Neural progenitor cell (in vitro differentiated cells): ENCODE data around the gene UGGT2.

Experiments
- EZH2 ChIP-seq: fragments of 200-600 bp; sonication (generic); IDR thresholded peaks from 2 replicates; pipeline ENCODE4 v1.6.1; 2017; ENCODE audit warnings: antibody characterized with exemption, mild to moderate bottlenecking, moderate library complexity
- EZH2phosphoT487 ChIP-seq: fragments of 200-600 bp; sonication (generic); IDR thresholded peaks from 2 replicates; pipeline ENCODE4 v1.6.1; 2017; ENCODE audit warnings: antibody characterized with exemption
- TF ChIP-seq, protein P1 (sequence below): fragments of 200-600 bp; sonication (generic); IDR thresholded peaks from 2 replicates; pipeline ENCODE4 v1.5.1; 2017; ENCODE audit warnings: antibody characterized with exemption, mild to moderate bottlenecking

DNA sequence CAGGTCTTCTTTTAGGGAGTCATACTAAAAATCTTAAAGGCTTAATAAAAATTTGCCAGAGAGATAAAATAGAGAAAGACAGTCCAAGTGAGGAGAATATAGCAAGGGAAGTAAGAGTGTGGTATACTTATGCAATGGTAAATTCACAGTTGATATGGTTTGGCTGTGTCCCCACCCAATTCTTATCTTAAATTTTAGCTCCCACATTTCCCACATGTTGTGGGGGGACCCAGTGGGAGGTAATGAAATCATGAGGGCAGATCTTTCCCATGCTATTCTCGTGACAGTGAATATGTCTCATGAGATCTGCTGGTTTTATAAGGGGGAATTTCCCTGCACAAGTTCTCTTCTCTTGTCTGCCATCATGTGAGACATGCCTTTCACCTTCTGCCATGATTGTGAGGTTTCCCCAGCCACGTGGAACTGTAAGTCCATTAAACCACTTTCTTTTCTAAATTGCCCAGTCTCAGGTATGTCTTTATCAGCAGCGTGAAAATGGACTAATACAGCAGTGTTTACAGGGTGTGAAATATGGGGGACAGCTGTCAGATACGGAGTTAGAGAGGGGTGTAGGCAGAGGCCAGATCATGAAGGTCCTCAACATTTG is 115.4 kb downstream of the UGGT2 start:
- TF ChIP-seq, protein P1, sequence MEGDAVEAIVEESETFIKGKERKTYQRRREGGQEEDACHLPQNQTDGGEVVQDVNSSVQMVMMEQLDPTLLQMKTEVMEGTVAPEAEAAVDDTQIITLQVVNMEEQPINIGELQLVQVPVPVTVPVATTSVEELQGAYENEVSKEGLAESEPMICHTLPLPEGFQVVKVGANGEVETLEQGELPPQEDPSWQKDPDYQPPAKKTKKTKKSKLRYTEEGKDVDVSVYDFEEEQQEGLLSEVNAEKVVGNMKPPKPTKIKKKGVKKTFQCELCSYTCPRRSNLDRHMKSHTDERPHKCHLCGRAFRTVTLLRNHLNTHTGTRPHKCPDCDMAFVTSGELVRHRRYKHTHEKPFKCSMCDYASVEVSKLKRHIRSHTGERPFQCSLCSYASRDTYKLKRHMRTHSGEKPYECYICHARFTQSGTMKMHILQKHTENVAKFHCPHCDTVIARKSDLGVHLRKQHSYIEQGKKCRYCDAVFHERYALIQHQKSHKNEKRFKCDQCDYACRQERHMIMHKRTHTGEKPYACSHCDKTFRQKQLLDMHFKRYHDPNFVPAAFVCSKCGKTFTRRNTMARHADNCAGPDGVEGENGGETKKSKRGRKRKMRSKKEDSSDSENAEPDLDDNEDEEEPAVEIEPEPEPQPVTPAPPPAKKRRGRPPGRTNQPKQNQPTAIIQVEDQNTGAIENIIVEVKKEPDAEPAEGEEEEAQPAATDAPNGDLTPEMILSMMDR, result no peak
- TF ChIP-seq EZH2 (no peak), EZH2phosphoT487 (no peak)
